GM12865 (cell line): ENCODE measurements around the gene ANKLE1.

Source experiments
- DNase-seq: peaks from one replicate; pipeline ENCODE4 v3.0.0; 2010; ENCODE audit warnings: low read depth
- H3K4me3 ChIP-seq: 2 replicates; pipeline ENCODE4 v1.5.1; 2011; ENCODE audit warnings: mild to moderate bottlenecking, low read depth, low read length, control low read depth
- TF ChIP-seq, protein P1 (sequence below): IDR thresholded peaks from 2 replicates; pipeline ENCODE4 v1.5.1; 2011; ENCODE audit warnings: low read length, control low read depth, low read depth, inconsistent platforms; ENCODE audit not compliant: insufficient read depth; ENCODE audit errors: missing control alignments

The ANKLE1 gene

GRCh38 chr19:17243830-17244617 is 37.7 kb upstream of the ANKLE1 start:
- TF ChIP-seq, protein P1, sequence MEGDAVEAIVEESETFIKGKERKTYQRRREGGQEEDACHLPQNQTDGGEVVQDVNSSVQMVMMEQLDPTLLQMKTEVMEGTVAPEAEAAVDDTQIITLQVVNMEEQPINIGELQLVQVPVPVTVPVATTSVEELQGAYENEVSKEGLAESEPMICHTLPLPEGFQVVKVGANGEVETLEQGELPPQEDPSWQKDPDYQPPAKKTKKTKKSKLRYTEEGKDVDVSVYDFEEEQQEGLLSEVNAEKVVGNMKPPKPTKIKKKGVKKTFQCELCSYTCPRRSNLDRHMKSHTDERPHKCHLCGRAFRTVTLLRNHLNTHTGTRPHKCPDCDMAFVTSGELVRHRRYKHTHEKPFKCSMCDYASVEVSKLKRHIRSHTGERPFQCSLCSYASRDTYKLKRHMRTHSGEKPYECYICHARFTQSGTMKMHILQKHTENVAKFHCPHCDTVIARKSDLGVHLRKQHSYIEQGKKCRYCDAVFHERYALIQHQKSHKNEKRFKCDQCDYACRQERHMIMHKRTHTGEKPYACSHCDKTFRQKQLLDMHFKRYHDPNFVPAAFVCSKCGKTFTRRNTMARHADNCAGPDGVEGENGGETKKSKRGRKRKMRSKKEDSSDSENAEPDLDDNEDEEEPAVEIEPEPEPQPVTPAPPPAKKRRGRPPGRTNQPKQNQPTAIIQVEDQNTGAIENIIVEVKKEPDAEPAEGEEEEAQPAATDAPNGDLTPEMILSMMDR: no peak
- H3K4me3 ChIP-seq: peak overlapping the region; percentile 49
- DNase-seq: no peak

DNA sequence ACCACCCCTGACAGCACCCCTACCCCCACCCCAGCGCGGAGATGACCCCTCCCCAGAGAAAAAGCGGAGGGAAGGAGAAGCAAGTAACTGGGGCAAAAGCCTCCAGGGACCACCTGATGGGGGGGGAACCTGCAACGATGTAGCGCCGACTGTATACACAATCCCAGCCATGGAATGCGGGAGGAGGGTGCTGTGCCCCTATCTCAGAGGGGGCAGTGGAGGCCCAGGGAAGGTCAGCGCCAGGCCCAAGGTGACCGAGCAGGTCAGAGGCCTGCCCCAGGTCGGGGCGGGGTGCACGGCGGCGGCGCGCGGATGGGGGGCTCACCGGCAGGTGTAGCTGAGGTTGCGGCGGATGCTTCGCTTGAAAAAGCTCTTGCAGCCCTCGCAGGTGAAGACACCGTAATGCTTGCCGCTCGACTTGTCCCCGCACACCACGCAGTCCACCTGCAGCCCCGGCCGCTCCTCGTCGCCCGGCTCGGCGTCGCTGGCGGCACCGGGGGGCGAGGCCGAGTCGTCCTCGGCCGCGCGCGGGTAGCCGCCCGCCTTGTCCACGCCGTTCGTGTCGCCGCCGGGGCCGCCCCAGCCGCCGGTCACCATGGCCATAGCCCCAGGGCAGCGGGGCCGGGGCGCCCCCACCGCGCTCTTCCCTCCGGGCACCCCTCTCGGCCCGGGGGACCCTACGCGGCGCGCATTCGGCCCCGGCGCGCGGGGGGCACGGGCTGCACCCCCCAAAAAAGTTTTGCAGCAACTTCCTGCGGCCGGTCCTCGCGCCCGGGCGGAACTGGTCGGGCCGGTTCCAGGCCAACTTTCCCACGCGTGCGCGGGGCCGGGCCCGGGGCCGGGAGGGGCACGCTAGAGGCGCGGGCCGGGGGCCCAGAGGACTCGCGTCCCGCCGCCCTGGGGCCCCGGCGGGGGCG is 36.8 kb upstream of the ANKLE1 start:
- TF ChIP-seq, protein P1: no peak
- DNase-seq: no peak
- peak overlapping the region; percentile 49 for H3K4me3 ChIP-seq

DNA sequence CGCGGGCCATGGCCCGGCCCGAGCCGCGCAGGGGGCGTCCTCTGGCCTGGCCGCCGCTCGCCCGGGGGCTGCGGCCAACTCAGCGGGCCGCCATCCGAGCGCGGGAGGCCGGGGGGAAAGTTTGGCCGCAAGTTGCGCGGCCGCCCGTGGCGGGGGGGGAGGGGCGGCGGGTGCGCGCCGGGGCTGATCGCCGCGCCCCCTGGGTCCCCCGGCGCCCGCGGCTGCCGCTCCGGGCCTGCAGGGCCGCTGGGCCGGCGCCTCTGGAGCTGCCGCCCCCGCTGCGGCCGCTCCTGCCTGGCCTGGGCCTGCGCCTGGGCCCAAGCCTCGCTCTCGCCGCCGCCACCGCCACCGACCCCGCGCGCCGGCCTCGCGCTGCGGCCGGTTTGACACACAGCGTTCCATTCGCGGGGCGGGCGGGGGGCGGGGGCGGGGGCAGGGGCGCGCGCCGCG is 36.1 kb upstream of the ANKLE1 start, which contains the start of gene NR2F6:
NR2F6 (minus strand) TSS at position 385 of the 450 bp plus-strand sequence. CDS start 699 bp downstream, outside the sequence.
- peak within 1 kb of the TSS; percentile 70 for H3K4me3 ChIP-seq
- no peak for DNase-seq
- TF ChIP-seq, protein P1: no peak

DNA sequence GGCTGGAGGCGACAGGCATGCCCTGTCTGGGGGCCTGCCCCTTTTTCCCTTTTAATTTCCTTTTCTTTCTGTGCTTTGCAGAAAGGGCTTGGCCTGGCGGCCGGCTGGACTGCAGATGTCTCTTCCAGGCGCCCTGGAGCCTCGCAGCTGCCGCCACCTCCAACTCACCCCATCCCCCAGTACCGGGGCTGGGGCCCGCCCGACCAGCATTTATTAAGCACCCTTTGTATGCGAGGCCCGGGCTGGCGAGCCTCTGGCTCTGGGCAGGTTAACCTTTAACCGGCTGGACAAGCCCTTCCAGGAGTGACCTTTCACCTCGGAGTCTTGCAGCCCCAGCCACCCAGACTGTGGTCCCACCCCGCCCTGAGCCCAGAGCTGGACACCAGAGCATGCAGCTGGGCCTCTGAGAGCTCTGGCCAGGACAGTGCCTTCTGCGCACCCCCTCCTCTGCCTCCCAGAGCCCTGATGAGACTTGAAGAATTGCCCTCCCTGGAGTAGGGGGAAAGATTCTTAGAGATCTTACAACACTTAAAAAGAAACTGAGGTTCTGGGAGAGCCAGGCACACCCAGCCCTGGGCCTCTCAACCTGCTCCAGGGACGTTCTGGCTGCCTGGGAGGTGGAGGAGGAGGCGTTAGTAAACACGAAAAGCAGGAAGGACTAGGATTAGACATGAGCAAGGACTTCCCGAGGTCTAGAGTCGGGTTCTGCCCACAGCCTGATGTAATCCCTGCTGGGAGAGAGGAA is 34.8 kb upstream of the ANKLE1 start:
- TF ChIP-seq, protein P1: no peak
- peak overlapping the region; percentile 70 for H3K4me3 ChIP-seq
- DNase-seq: no peak

- no peak for DNase-seq
- H3K4me3 ChIP-seq: no peak overlapping the region
- TF ChIP-seq, protein P1: no peak
These were observed 33.5 kb upstream of the ANKLE1 start for GRCh38 chr19:17248011-17248776.
